OCI-LY1 (cell line): ENCODE results near the gene ACE.

ENCODE experiments used
- EZH2 ChIP-seq: fragments of 200-600 bp; sonication (generic), shearing (Covaris generic); IDR thresholded peaks from 2 replicates; pipeline ENCODE4 v1.8.0; 2017; ENCODE audit warnings: borderline replicate concordance, mixed run types, mild to moderate bottlenecking, antibody characterized with exemption, low read length, moderate library complexity, mixed read lengths
- TF ChIP-seq, protein P1 (sequence below): fragments of 200-600 bp; sonication (generic), shearing (Covaris generic); IDR thresholded peaks from 2 replicates; pipeline ENCODE4 v1.5.1; 2017; ENCODE audit warnings: mild to moderate bottlenecking, antibody characterized with exemption, low read length, moderate library complexity, mixed read lengths

- TF ChIP-seq, protein P1, sequence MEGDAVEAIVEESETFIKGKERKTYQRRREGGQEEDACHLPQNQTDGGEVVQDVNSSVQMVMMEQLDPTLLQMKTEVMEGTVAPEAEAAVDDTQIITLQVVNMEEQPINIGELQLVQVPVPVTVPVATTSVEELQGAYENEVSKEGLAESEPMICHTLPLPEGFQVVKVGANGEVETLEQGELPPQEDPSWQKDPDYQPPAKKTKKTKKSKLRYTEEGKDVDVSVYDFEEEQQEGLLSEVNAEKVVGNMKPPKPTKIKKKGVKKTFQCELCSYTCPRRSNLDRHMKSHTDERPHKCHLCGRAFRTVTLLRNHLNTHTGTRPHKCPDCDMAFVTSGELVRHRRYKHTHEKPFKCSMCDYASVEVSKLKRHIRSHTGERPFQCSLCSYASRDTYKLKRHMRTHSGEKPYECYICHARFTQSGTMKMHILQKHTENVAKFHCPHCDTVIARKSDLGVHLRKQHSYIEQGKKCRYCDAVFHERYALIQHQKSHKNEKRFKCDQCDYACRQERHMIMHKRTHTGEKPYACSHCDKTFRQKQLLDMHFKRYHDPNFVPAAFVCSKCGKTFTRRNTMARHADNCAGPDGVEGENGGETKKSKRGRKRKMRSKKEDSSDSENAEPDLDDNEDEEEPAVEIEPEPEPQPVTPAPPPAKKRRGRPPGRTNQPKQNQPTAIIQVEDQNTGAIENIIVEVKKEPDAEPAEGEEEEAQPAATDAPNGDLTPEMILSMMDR, result no peak
- TF ChIP-seq EZH2, result no peak
Observed at GRCh38 chr17:63537001-63537400, 60.1 kb downstream of the ACE start.
